Measurements from ENCODE around the gene CLDN2. TPM values are rescaled to one million over a fixed set of nuclear protein-coding genes. Genes with fewer than 3 reads are reported as not detected.

CLDN2 gene
- polyA plus RNA-seq, 1 experiment = 0.04 TPM

DNA sequence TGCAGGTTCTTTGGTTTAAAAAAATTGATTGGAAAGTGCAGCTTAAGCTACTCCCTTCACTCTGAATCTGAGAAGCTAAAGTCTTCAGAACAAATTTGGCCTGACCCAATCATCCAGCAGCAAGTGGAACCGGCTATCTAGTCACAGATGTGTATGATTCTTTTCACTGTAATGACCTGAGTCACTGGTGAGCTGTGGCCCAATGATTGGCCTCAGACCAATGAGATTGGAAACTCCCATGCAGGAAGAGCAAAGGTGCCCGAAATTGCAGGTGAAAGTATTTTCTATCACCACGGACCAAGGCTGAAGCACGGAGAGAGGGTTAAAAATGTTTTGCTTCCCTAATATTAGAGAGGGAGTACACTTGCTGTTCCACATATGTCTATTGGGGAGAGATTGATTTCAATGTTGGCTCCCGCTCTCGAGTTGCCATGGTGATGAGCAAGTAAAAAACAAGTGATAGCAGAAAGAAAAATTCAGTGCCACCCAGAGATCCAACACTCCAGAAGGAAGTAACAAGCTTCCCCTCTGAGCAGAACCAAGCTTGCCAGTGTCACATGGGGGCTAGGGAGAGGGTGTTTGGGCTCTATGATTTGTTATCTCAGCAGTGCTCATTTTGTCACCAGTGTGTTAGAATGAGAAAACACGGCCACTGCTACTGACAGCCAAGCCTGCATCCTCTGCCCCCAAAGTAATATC, 28.3 kb upstream of the CLDN2 start:
- Histone ChIP-seq H3K9me3 (ENCODE audit: control insufficient read depth, insufficient read depth, low read length) (no peaks in the 10 kb centered on the region), H3K27ac (ENCODE audit: low read depth, low read length) (no peak overlapping the region), H3K4me3 (ENCODE audit: low read depth, low read length) (no peak overlapping the region), H3K27me3 (ENCODE audit: control insufficient read depth, insufficient read depth, low read length) (no peaks in the 10 kb centered on the region)
- no peak for DNase-seq (ENCODE audit: low read depth, low spot score)
- TF ChIP-seq, protein P1, sequence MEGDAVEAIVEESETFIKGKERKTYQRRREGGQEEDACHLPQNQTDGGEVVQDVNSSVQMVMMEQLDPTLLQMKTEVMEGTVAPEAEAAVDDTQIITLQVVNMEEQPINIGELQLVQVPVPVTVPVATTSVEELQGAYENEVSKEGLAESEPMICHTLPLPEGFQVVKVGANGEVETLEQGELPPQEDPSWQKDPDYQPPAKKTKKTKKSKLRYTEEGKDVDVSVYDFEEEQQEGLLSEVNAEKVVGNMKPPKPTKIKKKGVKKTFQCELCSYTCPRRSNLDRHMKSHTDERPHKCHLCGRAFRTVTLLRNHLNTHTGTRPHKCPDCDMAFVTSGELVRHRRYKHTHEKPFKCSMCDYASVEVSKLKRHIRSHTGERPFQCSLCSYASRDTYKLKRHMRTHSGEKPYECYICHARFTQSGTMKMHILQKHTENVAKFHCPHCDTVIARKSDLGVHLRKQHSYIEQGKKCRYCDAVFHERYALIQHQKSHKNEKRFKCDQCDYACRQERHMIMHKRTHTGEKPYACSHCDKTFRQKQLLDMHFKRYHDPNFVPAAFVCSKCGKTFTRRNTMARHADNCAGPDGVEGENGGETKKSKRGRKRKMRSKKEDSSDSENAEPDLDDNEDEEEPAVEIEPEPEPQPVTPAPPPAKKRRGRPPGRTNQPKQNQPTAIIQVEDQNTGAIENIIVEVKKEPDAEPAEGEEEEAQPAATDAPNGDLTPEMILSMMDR (IDR thresholded peaks at IDR 0.05; ENCODE audit: low read depth, low read length) = no peak
- ChIA-PET CTCF (interaction anchor here (1.3 to 3.4 kb wide), 2 partner anchors 9 to 68 kb away, joined by 4 to 34 read pairs; no protein-coding TSS in a partner anchor), POLR2A (no interaction called here)

DNA sequence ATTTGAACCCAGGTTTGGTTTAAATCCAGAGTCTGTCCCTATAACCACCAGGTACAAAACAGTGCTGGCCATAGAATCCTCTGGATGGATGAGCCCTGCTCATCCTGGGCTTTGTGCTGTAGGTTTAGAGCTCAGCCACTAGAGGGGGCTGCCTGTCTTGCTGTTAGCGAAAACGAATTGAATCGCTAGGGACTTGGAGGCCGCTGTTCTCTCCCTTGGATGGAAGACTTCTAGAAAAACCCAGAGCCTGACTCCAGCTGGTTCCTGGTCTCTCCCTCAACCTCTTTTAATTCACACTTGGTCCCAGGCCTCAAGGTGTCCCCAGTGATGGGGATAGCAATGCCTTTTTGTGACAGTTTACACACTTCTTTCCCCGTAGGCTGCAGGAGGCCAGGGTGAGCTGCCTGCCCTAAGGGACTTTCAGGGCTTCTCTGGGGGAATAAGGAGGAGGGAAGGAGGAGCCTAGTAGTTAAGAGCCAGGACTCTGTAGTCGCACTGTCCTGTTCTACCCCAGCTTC, 25.8 kb upstream of the CLDN2 start:
- DNase-seq (ENCODE audit: low read depth, low spot score) = peak; percentile 30
- Histone ChIP-seq H3K9me3 (ENCODE audit: control insufficient read depth, insufficient read depth, low read length) (no peaks in the 10 kb centered on the region), H3K27ac (ENCODE audit: low read depth, low read length) (peak overlapping the region; percentile 47), H3K4me3 (ENCODE audit: low read depth, low read length) (no peak overlapping the region), H3K27me3 (ENCODE audit: control insufficient read depth, insufficient read depth, low read length) (no peaks in the 10 kb centered on the region)
- TF ChIP-seq, protein P1 (IDR thresholded peaks at IDR 0.05; ENCODE audit: low read depth, low read length) = peak; percentile 79
- POLR2A ChIA-PET = no interaction called here
- CTCF ChIA-PET = interaction anchor here (0.8 to 3.4 kb wide), 28 partner anchors 8 to 1000 kb away, joined by 3 to 34 read pairs (median 4); partner anchors contain the start of genes NCBP2L, RBM41 and RIPPLY1

- no peaks in the 10 kb centered on the region for H3K27me3 ChIP-seq (ENCODE audit: control insufficient read depth, insufficient read depth, low read length)
- peak overlapping the region; percentile 47 for H3K27ac ChIP-seq (ENCODE audit: low read depth, low read length)
- CTCF ChIA-PET = interaction anchor here (0.8 to 3.4 kb wide), 25 partner anchors 8 to 999 kb away, joined by 3 to 34 read pairs (median 4); partner anchors contain the start of genes RBM41 and RIPPLY1
- DNase-seq (ENCODE audit: low read depth, low spot score) = peak; percentile 29
- H3K9me3 ChIP-seq (ENCODE audit: control insufficient read depth, insufficient read depth, low read length) = no peaks in the 10 kb centered on the region
- TF ChIP-seq, protein P1 (IDR thresholded peaks at IDR 0.05; ENCODE audit: low read depth, low read length) = no peak
- POLR2A ChIA-PET = no interaction called here
- H3K4me3 ChIP-seq (ENCODE audit: low read depth, low read length) = no peak overlapping the region
Observed at GRCh38 chrX:106894978-106895452, 25.2 kb upstream of the CLDN2 start.

DNA sequence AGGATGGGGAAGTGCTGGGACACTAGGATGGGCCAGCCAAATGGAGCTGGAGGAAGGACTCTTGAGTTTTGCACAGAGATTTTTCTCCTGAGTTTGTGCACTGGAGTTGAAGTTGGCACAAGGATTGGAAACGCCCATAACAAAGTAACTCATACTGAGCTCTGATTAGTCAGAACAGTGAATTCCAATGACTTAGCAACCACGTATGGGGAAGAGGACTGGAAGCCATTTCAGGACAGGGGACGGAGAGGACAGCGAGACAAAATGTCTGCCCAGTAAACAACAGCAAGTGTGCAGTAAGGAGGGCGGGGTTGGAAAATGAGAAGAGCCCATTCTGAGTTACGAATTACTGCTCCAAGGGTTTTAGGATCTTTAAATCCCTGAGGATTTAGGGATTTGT, 22.9 kb upstream of the CLDN2 start:
- ChIA-PET CTCF (interaction anchor here (1.0 to 6.3 kb wide), 6 partner anchors 14 to 102 kb away, joined by 3 to 47 read pairs (median 4); no protein-coding TSS in a partner anchor), POLR2A (no interaction called here)
- Histone ChIP-seq H3K9me3 (ENCODE audit: control insufficient read depth, insufficient read depth, low read length) (no peaks in the 10 kb centered on the region), H3K27ac (ENCODE audit: low read depth, low read length) (no peak overlapping the region), H3K4me3 (ENCODE audit: low read depth, low read length) (no peak overlapping the region), H3K27me3 (ENCODE audit: control insufficient read depth, insufficient read depth, low read length) (no peaks in the 10 kb centered on the region)
- DNase-seq (ENCODE audit: low read depth, low spot score) = no peak
- TF ChIP-seq, protein P1 (IDR thresholded peaks at IDR 0.05; ENCODE audit: low read depth, low read length) = no peak

- Histone ChIP-seq H3K9me3 (ENCODE audit: control insufficient read depth, insufficient read depth, low read length) (no peaks in the 10 kb centered on the region), H3K27me3 (ENCODE audit: control insufficient read depth, insufficient read depth, low read length) (no peaks in the 10 kb centered on the region), H3K27ac (ENCODE audit: low read depth, low read length) (no peak overlapping the region), H3K4me3 (ENCODE audit: low read depth, low read length) (no peak overlapping the region)
- DNase-seq (ENCODE audit: low read depth, low spot score) = no peak
- TF ChIP-seq, protein P1 (IDR thresholded peaks at IDR 0.05; ENCODE audit: low read depth, low read length) = peak; percentile 39
- ChIA-PET POLR2A (no interaction called here), CTCF (interaction anchor here (0.8 to 6.3 kb wide), 12 partner anchors 11 to 101 kb away, joined by 3 to 47 read pairs (median 3); no protein-coding TSS in a partner anchor)
Observed at GRCh38 chrX:106898462-106898861, 21.7 kb upstream of the CLDN2 start.
